ENCODE measurements around the gene M1AP. TPM values are rescaled to one million over a fixed set of nuclear protein-coding genes. Genes with fewer than 3 reads are reported as not detected.
A peak's percentile ranks its signal among the peaks of the same experiment; 100 is the strongest.
"Not testable (repeated sequence)": the region's sequence is repeated elsewhere in the genome, so short reads cannot be mapped to it uniquely, and the experiment has no call there.

M1AP gene
- total RNA-seq, 1 experiment from 2014 or later: not detected

GRCh38 chr2:74653985-74654882 is 6.1 kb upstream of the M1AP start, which contains the start of gene SEMA4F:
Gene SEMA4F, plus strand, starts transcription at chr2:74654247. Its CDS starts 130 bp downstream, at chr2:74654377.
- DNase-seq (ENCODE audit: extremely low read depth, low read depth): peak; percentile 98

GRCh38 chr2:74653589-74653984 is 5.5 kb upstream of the M1AP start:
- no peak for DNase-seq (ENCODE audit: extremely low read depth, low read depth)

GRCh38 chr2:74646834-74647482 is 1.2 kb downstream of the M1AP start:
- no peak for DNase-seq (ENCODE audit: extremely low read depth, low read depth)

- DNase-seq (ENCODE audit: extremely low read depth, low read depth): no peak
Observed at GRCh38 chr2:74646201-74646600, 1.9 kb downstream of the M1AP start.

GRCh38 chr2:74645344-74645743 is 2.8 kb downstream of the M1AP start:
- DNase-seq (ENCODE audit: extremely low read depth, low read depth): no peak

- no peak for DNase-seq (ENCODE audit: extremely low read depth, low read depth)
Observed at GRCh38 chr2:74639550-74639949, 8.6 kb downstream of the M1AP start.

- DNase-seq (ENCODE audit: extremely low read depth, low read depth): no peak
Observed at GRCh38 chr2:74632939-74633312, 15.2 kb downstream of the M1AP start.

- no peak for DNase-seq (ENCODE audit: extremely low read depth, low read depth)
Observed at GRCh38 chr2:74632209-74632938, 15.8 kb downstream of the M1AP start.

- not testable (repeated sequence) for DNase-seq (ENCODE audit: extremely low read depth, low read depth)
Observed at GRCh38 chr2:74630454-74630853, 17.7 kb downstream of the M1AP start.

- DNase-seq (ENCODE audit: extremely low read depth, low read depth): no peak
Observed at GRCh38 chr2:74628538-74629105, 19.5 kb downstream of the M1AP start.

- DNase-seq (ENCODE audit: extremely low read depth, low read depth): no peak
Observed at GRCh38 chr2:74625658-74626425, 22.3 kb downstream of the M1AP start.

- DNase-seq (ENCODE audit: extremely low read depth, low read depth): no peak
Observed at GRCh38 chr2:74620671-74621070, 27.5 kb downstream of the M1AP start.

GRCh38 chr2:74619651-74620297 is 28.4 kb downstream of the M1AP start:
- DNase-seq (ENCODE audit: extremely low read depth, low read depth): no peak

GRCh38 chr2:74618410-74619083 is 29.6 kb downstream of the M1AP start:
- DNase-seq (ENCODE audit: extremely low read depth, low read depth): no peak

GRCh38 chr2:74617122-74617521 is 31.0 kb downstream of the M1AP start:
- DNase-seq (ENCODE audit: extremely low read depth, low read depth): no peak

GRCh38 chr2:74606927-74607326 is 41.2 kb downstream of the M1AP start:
- no peak for DNase-seq (ENCODE audit: extremely low read depth, low read depth)

GRCh38 chr2:74603282-74604000 is 44.7 kb downstream of the M1AP start:
- DNase-seq (ENCODE audit: extremely low read depth, low read depth): no peak

- no peak for DNase-seq (ENCODE audit: extremely low read depth, low read depth)
Observed at GRCh38 chr2:74602586-74603281, 45.4 kb downstream of the M1AP start.

Data from NCI-H460 (cell line).